ENCODE measurements around the gene SEPTIN10.

SEPTIN10 gene

GRCh38 chr2:109501461-109501860, 112.3 kb downstream of the SEPTIN10 start:
- H3K9me3 ChIP-seq (ENCODE audit: control insufficient read depth in 5 of 5, low read length in 5 of 5): peaks cover 0 to 8% (median 5%) of the 10 kb centered on the region in 5 donors
- H3K4me3 ChIP-seq (ENCODE audit: low read depth in 1 of 5, low read length in 5 of 5): no peak overlapping the region
- H3K27ac ChIP-seq (ENCODE audit: low read depth, low read length): no peak overlapping the region
- H3K27me3 ChIP-seq (ENCODE audit: control insufficient read depth in 5 of 5, insufficient read depth in 4 of 5, low read length in 5 of 5): no peaks in the 10 kb centered on the region
- H3K36me3 ChIP-seq (ENCODE audit: control insufficient read depth in 5 of 5, insufficient read depth in 5 of 5, low read length in 5 of 5): peaks cover 0 to 10% (median 6%) of the 10 kb centered on the region in 5 donors
- no peak overlapping the region for H3K9ac ChIP-seq (ENCODE audit: low read length in 5 of 5)
- peaks cover 0 to 19% (median 15%) of the 10 kb centered on the region in 5 donors for H3K4me1 ChIP-seq (ENCODE audit: control insufficient read depth in 5 of 5, insufficient read depth in 5 of 5, low read length in 5 of 5)

DNA sequence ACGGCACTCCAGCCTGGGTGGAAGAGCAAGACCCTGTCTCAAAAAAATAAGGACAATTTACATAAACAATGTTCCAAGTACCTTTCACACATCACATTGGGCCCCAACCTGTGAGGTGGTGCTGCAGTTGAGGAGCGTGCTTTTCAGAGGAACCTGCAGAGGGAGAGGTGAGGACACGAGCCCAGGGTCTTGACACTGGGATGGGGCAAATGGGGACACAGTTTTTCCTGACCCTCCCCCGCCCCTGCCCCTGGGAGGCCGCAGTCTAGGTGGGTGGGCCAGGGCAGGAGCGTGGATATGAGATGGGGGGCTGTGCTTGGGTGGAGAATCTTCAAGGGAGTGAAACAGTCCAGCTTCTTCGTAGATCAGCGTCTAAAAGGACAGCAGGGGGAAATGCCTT, 112.9 kb downstream of the SEPTIN10 start:
- H3K27ac ChIP-seq (ENCODE audit: low read depth, low read length): no peak overlapping the region
- peaks cover 0 to 10% (median 6%) of the 10 kb centered on the region in 5 donors for H3K36me3 ChIP-seq (ENCODE audit: control insufficient read depth in 5 of 5, insufficient read depth in 5 of 5, low read length in 5 of 5)
- H3K4me3 ChIP-seq (ENCODE audit: low read depth in 1 of 5, low read length in 5 of 5): no peak overlapping the region
- H3K9ac ChIP-seq (ENCODE audit: low read length in 5 of 5): no peak overlapping the region
- H3K4me1 ChIP-seq (ENCODE audit: control insufficient read depth in 5 of 5, insufficient read depth in 5 of 5, low read length in 5 of 5): peaks cover 0 to 19% (median 15%) of the 10 kb centered on the region in 5 donors
- H3K27me3 ChIP-seq (ENCODE audit: control insufficient read depth in 5 of 5, insufficient read depth in 4 of 5, low read length in 5 of 5): no peaks in the 10 kb centered on the region
- H3K9me3 ChIP-seq (ENCODE audit: control insufficient read depth in 5 of 5, low read length in 5 of 5): peaks cover 0 to 6% (median 5%) of the 10 kb centered on the region in 5 donors

GRCh38 chr2:109499566-109499965, 114.2 kb downstream of the SEPTIN10 start:
- peak overlapping the region in 1 of 5 donors; percentile 13 for H3K9ac ChIP-seq (ENCODE audit: low read length in 5 of 5)
- no peaks in the 10 kb centered on the region for H3K9me3 ChIP-seq (ENCODE audit: control insufficient read depth in 5 of 5, low read length in 5 of 5)
- H3K36me3 ChIP-seq (ENCODE audit: control insufficient read depth in 5 of 5, insufficient read depth in 5 of 5, low read length in 5 of 5): peaks cover 0 to 13% (median 6%) of the 10 kb centered on the region in 5 donors
- H3K4me1 ChIP-seq (ENCODE audit: control insufficient read depth in 5 of 5, insufficient read depth in 5 of 5, low read length in 5 of 5): peaks cover 0 to 28% (median 15%) of the 10 kb centered on the region in 5 donors
- H3K4me3 ChIP-seq (ENCODE audit: low read depth in 1 of 5, low read length in 5 of 5): no peak overlapping the region
- no peaks in the 10 kb centered on the region for H3K27me3 ChIP-seq (ENCODE audit: control insufficient read depth in 5 of 5, insufficient read depth in 4 of 5, low read length in 5 of 5)
- no peak overlapping the region for H3K27ac ChIP-seq (ENCODE audit: low read depth, low read length)

DNA sequence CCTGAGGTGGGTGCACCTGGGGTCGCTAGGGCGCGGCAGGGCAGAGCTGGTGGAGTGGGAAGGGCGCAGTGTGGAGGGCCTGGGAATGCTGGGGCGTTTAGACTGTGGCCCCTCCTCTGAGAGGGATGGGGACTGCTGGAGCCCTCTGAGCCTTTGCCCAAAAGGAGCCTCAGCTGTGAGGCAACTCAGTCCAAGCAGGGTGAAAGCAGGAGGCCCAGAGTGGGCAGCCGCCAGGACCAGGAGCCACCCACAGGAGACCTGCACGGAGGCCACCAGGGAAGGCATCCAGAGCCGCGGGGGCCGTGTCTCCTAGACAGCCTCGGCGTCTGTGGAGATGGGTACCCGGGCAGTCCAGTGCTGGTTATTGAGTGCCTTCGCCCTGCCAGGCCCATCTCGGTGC, 114.9 kb downstream of the SEPTIN10 start:
- no peak overlapping the region for H3K9ac ChIP-seq (ENCODE audit: low read length in 5 of 5)
- no peaks in the 10 kb centered on the region for H3K9me3 ChIP-seq (ENCODE audit: control insufficient read depth in 5 of 5, low read length in 5 of 5)
- H3K27me3 ChIP-seq (ENCODE audit: control insufficient read depth in 5 of 5, insufficient read depth in 4 of 5, low read length in 5 of 5): no peaks in the 10 kb centered on the region
- H3K4me3 ChIP-seq (ENCODE audit: low read depth in 1 of 5, low read length in 5 of 5): no peak overlapping the region
- H3K27ac ChIP-seq (ENCODE audit: low read depth, low read length): no peak overlapping the region
- peaks cover 0 to 31% (median 15%) of the 10 kb centered on the region in 5 donors for H3K4me1 ChIP-seq (ENCODE audit: control insufficient read depth in 5 of 5, insufficient read depth in 5 of 5, low read length in 5 of 5)
- H3K36me3 ChIP-seq (ENCODE audit: control insufficient read depth in 5 of 5, insufficient read depth in 5 of 5, low read length in 5 of 5): peaks cover 0 to 16% (median 6%) of the 10 kb centered on the region in 5 donors

DNA sequence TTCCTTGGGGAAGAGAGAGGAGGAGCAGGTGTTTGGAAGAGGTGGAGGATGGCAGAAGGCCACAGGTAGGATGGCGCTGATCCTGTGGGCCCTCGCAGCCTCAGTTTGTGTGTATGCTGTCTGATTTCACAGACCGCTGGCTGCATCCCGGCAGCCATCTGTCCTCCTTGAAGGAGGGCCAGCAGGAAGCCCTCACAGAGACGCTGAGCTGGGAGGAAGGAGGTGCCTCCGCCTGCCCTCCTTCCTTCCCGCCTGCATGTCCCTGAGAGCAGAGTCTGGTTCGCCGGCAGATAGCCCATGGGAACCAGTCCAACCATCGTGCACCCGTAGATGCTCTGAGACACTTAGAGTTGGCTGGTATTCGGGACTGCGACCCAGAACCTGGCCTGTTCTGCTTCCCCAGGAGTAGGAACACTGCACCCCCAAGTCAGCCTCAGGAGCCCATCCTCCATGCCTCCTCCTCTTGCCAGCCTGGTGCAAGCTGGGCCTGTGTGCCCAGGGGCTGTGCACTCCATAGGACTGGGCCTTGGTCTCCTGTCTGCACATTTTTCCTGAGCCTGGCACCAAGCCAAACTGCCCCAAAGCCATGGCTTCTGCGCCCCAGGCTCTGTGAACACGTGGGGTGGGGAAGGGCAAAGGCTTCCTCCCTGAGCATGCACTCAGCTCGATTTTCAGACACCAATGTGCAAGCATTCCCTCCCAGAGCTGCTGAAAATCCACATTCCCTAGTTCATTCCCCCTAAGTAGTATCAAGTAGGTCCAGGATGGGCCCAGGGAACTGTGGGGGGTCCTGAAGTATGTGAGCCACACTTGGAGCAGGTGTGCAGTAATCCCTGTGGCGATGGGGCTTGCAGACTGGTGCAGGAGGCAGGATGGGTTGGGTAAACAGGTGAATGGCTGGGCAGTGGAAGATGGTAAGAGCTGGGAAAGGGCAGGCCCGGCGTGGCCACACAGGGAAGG, 115.6 kb downstream of the SEPTIN10 start:
- peaks cover 0 to 23% (median 10%) of the 10 kb centered on the region in 5 donors for H3K36me3 ChIP-seq (ENCODE audit: control insufficient read depth in 5 of 5, insufficient read depth in 5 of 5, low read length in 5 of 5)
- H3K4me3 ChIP-seq (ENCODE audit: low read depth in 1 of 5, low read length in 5 of 5): peak overlapping the region in 1 of 5 donors; percentile 4
- no peaks in the 10 kb centered on the region for H3K27me3 ChIP-seq (ENCODE audit: control insufficient read depth in 5 of 5, insufficient read depth in 4 of 5, low read length in 5 of 5)
- peaks cover 0 to 31% (median 15%) of the 10 kb centered on the region in 5 donors for H3K4me1 ChIP-seq (ENCODE audit: control insufficient read depth in 5 of 5, insufficient read depth in 5 of 5, low read length in 5 of 5)
- H3K9me3 ChIP-seq (ENCODE audit: control insufficient read depth in 5 of 5, low read length in 5 of 5): no peaks in the 10 kb centered on the region
- H3K27ac ChIP-seq (ENCODE audit: low read depth, low read length): no peak overlapping the region
- H3K9ac ChIP-seq (ENCODE audit: low read length in 5 of 5): no peak overlapping the region

GRCh38 chr2:109497463-109497862, 116.3 kb downstream of the SEPTIN10 start:
- no peak overlapping the region for H3K9ac ChIP-seq (ENCODE audit: low read length in 5 of 5)
- H3K4me1 ChIP-seq (ENCODE audit: control insufficient read depth in 5 of 5, insufficient read depth in 5 of 5, low read length in 5 of 5): peaks cover 0 to 31% (median 15%) of the 10 kb centered on the region in 5 donors
- H3K27ac ChIP-seq (ENCODE audit: low read depth, low read length): no peak overlapping the region
- no peaks in the 10 kb centered on the region for H3K9me3 ChIP-seq (ENCODE audit: control insufficient read depth in 5 of 5, low read length in 5 of 5)
- H3K4me3 ChIP-seq (ENCODE audit: low read depth in 1 of 5, low read length in 5 of 5): peak overlapping the region in 1 of 5 donors; percentile 4
- H3K36me3 ChIP-seq (ENCODE audit: control insufficient read depth in 5 of 5, insufficient read depth in 5 of 5, low read length in 5 of 5): peaks cover 0 to 26% (median 14%) of the 10 kb centered on the region in 5 donors
- H3K27me3 ChIP-seq (ENCODE audit: control insufficient read depth in 5 of 5, insufficient read depth in 4 of 5, low read length in 5 of 5): no peaks in the 10 kb centered on the region

DNA sequence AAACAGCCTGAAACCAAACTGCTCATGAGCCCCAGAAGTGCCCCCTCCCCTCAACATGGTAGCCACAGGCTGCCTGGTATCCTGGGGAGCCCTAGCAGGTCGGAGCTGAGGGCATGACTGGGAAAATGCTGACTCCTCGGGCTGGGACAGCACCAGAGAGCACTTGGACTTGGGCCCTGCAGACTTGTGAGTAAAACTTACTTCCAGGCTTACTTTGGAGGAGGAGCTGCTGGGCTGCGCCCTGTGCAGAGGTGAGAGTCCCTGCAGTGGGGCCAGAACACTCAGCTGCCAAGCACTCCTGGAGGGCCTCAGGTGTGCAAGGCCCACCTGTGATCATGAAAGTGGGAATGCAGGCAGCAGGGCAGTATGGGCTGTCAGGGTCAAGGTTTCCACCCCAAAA, 119.4 kb downstream of the SEPTIN10 start:
- H3K36me3 ChIP-seq (ENCODE audit: control insufficient read depth in 5 of 5, insufficient read depth in 5 of 5, low read length in 5 of 5): peaks cover 0 to 39% (median 12%) of the 10 kb centered on the region in 5 donors
- H3K4me3 ChIP-seq (ENCODE audit: low read depth in 1 of 5, low read length in 5 of 5): no peak overlapping the region
- peaks cover 0 to 28% (median 13%) of the 10 kb centered on the region in 5 donors for H3K4me1 ChIP-seq (ENCODE audit: control insufficient read depth in 5 of 5, insufficient read depth in 5 of 5, low read length in 5 of 5)
- no peaks in the 10 kb centered on the region for H3K9me3 ChIP-seq (ENCODE audit: control insufficient read depth in 5 of 5, low read length in 5 of 5)
- H3K9ac ChIP-seq (ENCODE audit: low read length in 5 of 5): no peak overlapping the region
- no peak overlapping the region for H3K27ac ChIP-seq (ENCODE audit: low read depth, low read length)
- H3K27me3 ChIP-seq (ENCODE audit: control insufficient read depth in 5 of 5, insufficient read depth in 4 of 5, low read length in 5 of 5): no peaks in the 10 kb centered on the region

DNA sequence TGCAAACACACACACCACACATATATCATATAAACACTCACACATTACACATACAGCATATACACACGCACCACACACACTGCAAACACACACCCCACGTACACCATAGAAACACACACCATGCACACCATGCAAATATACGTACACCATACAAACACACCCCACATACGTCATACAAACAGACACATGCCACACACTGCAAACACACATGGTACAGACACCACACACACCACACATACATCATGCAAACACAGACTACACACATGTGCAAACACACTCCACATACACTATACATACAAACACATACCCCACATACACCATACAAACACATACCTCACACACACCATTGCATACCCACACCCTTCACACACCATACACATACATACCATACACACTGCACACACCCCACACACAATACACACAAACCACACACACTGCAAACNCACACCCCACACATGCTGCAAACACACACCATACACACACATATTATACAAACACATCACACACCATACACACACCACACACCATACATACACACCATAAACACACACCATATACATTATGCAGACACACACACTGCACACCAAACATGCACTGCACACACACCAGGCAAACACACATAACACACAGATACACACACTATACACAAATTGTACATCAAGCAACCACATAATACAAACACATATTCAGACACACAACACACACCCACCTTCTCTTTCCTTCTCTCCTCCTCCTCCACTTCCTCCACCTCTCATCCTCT, 120.4 kb downstream of the SEPTIN10 start:
- no peak overlapping the region for H3K9ac ChIP-seq (ENCODE audit: low read length in 5 of 5)
- no peak overlapping the region for H3K4me3 ChIP-seq (ENCODE audit: low read depth in 1 of 5, low read length in 5 of 5)
- H3K27ac ChIP-seq (ENCODE audit: low read depth, low read length): no peak overlapping the region
- peaks cover 0 to 24% (median 8%) of the 10 kb centered on the region in 5 donors for H3K4me1 ChIP-seq (ENCODE audit: control insufficient read depth in 5 of 5, insufficient read depth in 5 of 5, low read length in 5 of 5)
- H3K9me3 ChIP-seq (ENCODE audit: control insufficient read depth in 5 of 5, low read length in 5 of 5): no peaks in the 10 kb centered on the region
- peaks cover 0 to 39% (median 12%) of the 10 kb centered on the region in 5 donors for H3K36me3 ChIP-seq (ENCODE audit: control insufficient read depth in 5 of 5, insufficient read depth in 5 of 5, low read length in 5 of 5)
- H3K27me3 ChIP-seq (ENCODE audit: control insufficient read depth in 5 of 5, insufficient read depth in 4 of 5, low read length in 5 of 5): no peaks in the 10 kb centered on the region
